Neural cell (in vitro differentiated cells): ENCODE results near the gene SGSM1. TPM values are rescaled to one million over a fixed set of nuclear protein-coding genes. Genes with fewer than 3 reads are reported as not detected.

ENCODE experiments used
- H2AFZ ChIP-seq: fragments of 200-600, 300-800 bp; sonication (generic), shearing (Covaris generic); 2 replicates; pipeline ENCODE4 v1.6.0; 2014; ENCODE audit warnings: low read depth, mild to moderate bottlenecking, antibody characterized with exemption, low read length, moderate library complexity
- H3F3A ChIP-seq: fragments of 200-600 bp; shearing (Covaris generic); 2 replicates; pipeline ENCODE4 v1.6.1; 2016; ENCODE audit warnings: mild to moderate bottlenecking, moderate library complexity, mixed read lengths, antibody characterized with exemption, low read length; ENCODE audit not compliant: insufficient read depth, poor library complexity, severe bottlenecking
- H3K27ac ChIP-seq: fragments of 200-600, 300-800 bp; sonication (generic), shearing (Covaris generic); 2 replicates; pipeline ENCODE4 v1.5.1; 2014; ENCODE audit warnings: mild to moderate bottlenecking, low read length, moderate library complexity
- H3K27me3 ChIP-seq: fragments of 300-800, 200-600 bp; sonication (generic), shearing (Covaris generic); 2 replicates; pipeline ENCODE4 v1.6.0; 2014; ENCODE audit warnings: mild to moderate bottlenecking, low read depth, low read length, moderate library complexity; ENCODE audit not compliant: insufficient read depth
- H3K36me3 ChIP-seq: fragments of 300-800, 200-600 bp; sonication (generic), shearing (Covaris generic); 2 replicates; pipeline ENCODE4 v1.5.1; 2014; ENCODE audit warnings: mild to moderate bottlenecking, antibody characterized with exemption, low read length, moderate library complexity; ENCODE audit not compliant: insufficient read depth
- H3K4me2 ChIP-seq: fragments of 300-800, 200-600 bp; sonication (generic), shearing (Covaris generic); 2 replicates; pipeline ENCODE4 v1.6.0; 2014; ENCODE audit warnings: mild to moderate bottlenecking, low read length
- H3K4me3 ChIP-seq: fragments of 300-800, 200-600 bp; sonication (generic), shearing (Covaris generic); 2 replicates; pipeline ENCODE4 v1.5.1; 2014; ENCODE audit warnings: mild to moderate bottlenecking, low read length, moderate library complexity
- H3K79me2 ChIP-seq: fragments of 200-600 bp; shearing (Covaris generic); replicated peaks from 2 replicates; pipeline ENCODE4 v1.6.0; 2014; ENCODE audit warnings: mild to moderate bottlenecking, low read length, moderate library complexity; ENCODE audit not compliant: insufficient read depth
- H3K9ac ChIP-seq: fragments of 300-800, 200-600 bp; sonication (generic), shearing (Covaris generic); 2 replicates; pipeline ENCODE4 v1.6.1; 2016; ENCODE audit warnings: mild to moderate bottlenecking, low read length, mixed read lengths
- H3K9me2 ChIP-seq: fragments of 200-600 bp; shearing (Covaris generic); 2 replicates; pipeline ENCODE4 v1.6.1; 2016; ENCODE audit warnings: mild to moderate bottlenecking, low read length, mixed read lengths; ENCODE audit not compliant: insufficient read depth
- H3K9me3 ChIP-seq: fragments of 200-600, 300-800 bp; sonication (generic), shearing (Covaris generic); 2 replicates; pipeline ENCODE4 v1.6.1; 2016; ENCODE audit warnings: mild to moderate bottlenecking, mixed run types, low read length, moderate library complexity, mixed read lengths
- H4K20me1 ChIP-seq: fragments of 200-600 bp; shearing (Covaris generic); 2 replicates; pipeline ENCODE4 v1.6.1; 2016; ENCODE audit warnings: mild to moderate bottlenecking, mixed run types; ENCODE audit not compliant: insufficient read depth
- CTCF ChIP-seq: fragments of 450-650 bp; IDR thresholded peaks from 2 replicates; pipeline ENCODE4 v1.5.1; 2014; ENCODE audit warnings: antibody characterized with exemption, mild to moderate bottlenecking, moderate library complexity; ENCODE audit not compliant: poor library complexity, severe bottlenecking
- EP300 ChIP-seq: fragments of 450-650 bp; conservative IDR thresholded peaks from 2 replicates; pipeline ENCODE4 v1.6.1; 2014; ENCODE audit warnings: antibody characterized with exemption, mild to moderate bottlenecking, moderate library complexity; ENCODE audit not compliant: poor library complexity, severe bottlenecking
- EZH2 ChIP-seq: fragments of 200-600, 300-800 bp; shearing (Covaris generic), sonication (generic); IDR thresholded peaks from 2 replicates; pipeline ENCODE4 v1.6.1; 2014; ENCODE audit warnings: antibody characterized with exemption, low read length, borderline replicate concordance, mild to moderate bottlenecking; ENCODE audit not compliant: insufficient read depth, poor library complexity, severe bottlenecking
- MXI1 ChIP-seq: fragments of 450-650 bp; conservative IDR thresholded peaks from 2 replicates; pipeline ENCODE4 v1.6.1; 2014; ENCODE audit warnings: antibody characterized with exemption, mild to moderate bottlenecking; ENCODE audit not compliant: poor library complexity, severe bottlenecking
- POLR2AphosphoS5 ChIP-seq: IDR thresholded peaks from 2 replicates; pipeline ENCODE4 v1.6.1; 2012
- RAD21 ChIP-seq: fragments of 450-650 bp; conservative IDR thresholded peaks from 2 replicates; pipeline ENCODE4 v1.6.1; 2014; ENCODE audit warnings: antibody characterized with exemption, mild to moderate bottlenecking, moderate library complexity
- REST ChIP-seq: IDR thresholded peaks from 2 replicates; pipeline ENCODE4 v1.6.1; 2012; ENCODE audit warnings: borderline replicate concordance
- SMC3 ChIP-seq: fragments of 450-650 bp; conservative IDR thresholded peaks from 2 replicates; pipeline ENCODE4 v1.6.1; 2014; ENCODE audit warnings: antibody characterized with exemption, mild to moderate bottlenecking, moderate library complexity; ENCODE audit not compliant: poor library complexity
- TAF1 ChIP-seq: IDR thresholded peaks from 2 replicates; pipeline ENCODE4 v1.6.1; 2012; ENCODE audit warnings: low read depth
- polyA plus RNA-seq: library from polyadenylated mRNA; depleted of rRNA; stranded (reverse); fragments of >200 nt; gene quantifications from 2 replicates; pipeline ENCODE4 v1.2.3, GENCODE V29; 2014

SGSM1 gene
- polyA plus RNA-seq, 1 donor from 2014 or later: 7.5 TPM

- H3K9ac ChIP-seq: no peak overlapping the region
- H3K9me2 ChIP-seq: no peaks in the 10 kb centered on the region
- no peak overlapping the region for H3K4me3 ChIP-seq
- no peak overlapping the region for H3K4me2 ChIP-seq
- no peaks in the 10 kb centered on the region for H3K36me3 ChIP-seq
- H3K27me3 ChIP-seq: no peaks in the 10 kb centered on the region
- no peaks in the 10 kb centered on the region for H3K79me2 ChIP-seq
- no peak overlapping the region for H3K27ac ChIP-seq
- no peaks in the 10 kb centered on the region for H4K20me1 ChIP-seq
- TF ChIP-seq EP300: no peak
- TF ChIP-seq SMC3: no peak
- TF ChIP-seq REST: no peak
- no peak for TF ChIP-seq RAD21
- TF ChIP-seq CTCF: no peak
- TF ChIP-seq TAF1: no peak
- TF ChIP-seq POLR2AphosphoS5: no peak
- no peak for TF ChIP-seq MXI1
- no peak for TF ChIP-seq EZH2
- H3F3A ChIP-seq: no peaks in the 10 kb centered on the region
- H2AFZ ChIP-seq: no peak overlapping the region
- H3K9me3 ChIP-seq: peaks cover 7% of the 10 kb centered on the region
These were observed 28.0 kb downstream of the SGSM1 start for GRCh38 chr22:24833881-24834495.

GRCh38 chr22:24834845-24835570 lies 29.0 kb downstream of the SGSM1 start:
- no peaks in the 10 kb centered on the region for H3K79me2 ChIP-seq
- H3K9ac ChIP-seq: no peak overlapping the region
- H3K4me2 ChIP-seq: no peak overlapping the region
- TF ChIP-seq POLR2AphosphoS5: no peak
- no peak for TF ChIP-seq RAD21
- no peak for TF ChIP-seq CTCF
- TF ChIP-seq EP300: no peak
- TF ChIP-seq TAF1: no peak
- no peak for TF ChIP-seq REST
- H3K27me3 ChIP-seq: no peaks in the 10 kb centered on the region
- H3K27ac ChIP-seq: no peak overlapping the region
- H3K9me3 ChIP-seq: peaks cover 7% of the 10 kb centered on the region
- no peaks in the 10 kb centered on the region for H3F3A ChIP-seq
- no peaks in the 10 kb centered on the region for H3K9me2 ChIP-seq
- no peaks in the 10 kb centered on the region for H4K20me1 ChIP-seq
- H2AFZ ChIP-seq: no peak overlapping the region
- no peaks in the 10 kb centered on the region for H3K36me3 ChIP-seq
- H3K4me3 ChIP-seq: no peak overlapping the region
